HEK293T (cell line): ENCODE data around the gene ACTR10.
A peak's percentile ranks its signal among the peaks of the same experiment; 100 is the strongest.

Experiments used
- CTCF ChIA-PET: fragments of 350-600 bp; formaldehyde crosslinking; extraction: SDS; loops from one replicate; lab custom pipeline; 2021; ENCODE audit warnings: antibody characterized with exemption, inconsistent platforms; lab: Yijun Ruan, JAX
- POLR2A ChIA-PET: fragments of 350-600 bp; formaldehyde crosslinking; extraction: SDS; loops from one replicate; lab custom pipeline; 2020; ENCODE audit warnings: antibody characterized with exemption, inconsistent platforms; lab: Yijun Ruan, JAX
- DNase-seq: peaks from one replicate; pipeline ENCODE4 v3.0.0; 2012; ENCODE audit warnings: mixed read lengths; ENCODE audit errors: extremely low spot score
- ARNT ChIP-seq: fragments of 450-650 bp; IDR thresholded peaks from 2 replicates; pipeline ENCODE4 v1.6.1; 2017; ENCODE audit warnings: mild to moderate bottlenecking
- BHLHE40 ChIP-seq: fragments of 450-650 bp; IDR thresholded peaks from 2 replicates; pipeline ENCODE4 v1.6.1; 2016; ENCODE audit warnings: mild to moderate bottlenecking, moderate library complexity, borderline replicate concordance
- CTBP1 ChIP-seq: fragments of 450-650 bp; IDR thresholded peaks from 2 replicates; pipeline ENCODE4 v1.6.1; 2016; ENCODE audit warnings: borderline replicate concordance
- ELF4 ChIP-seq: fragments of 450-650 bp; IDR thresholded peaks from 2 replicates; pipeline ENCODE4 v1.6.1; 2017; ENCODE audit warnings: antibody characterized with exemption
- FOXA1 ChIP-seq: fragments of 450-650 bp; IDR thresholded peaks from 2 replicates; pipeline ENCODE4 v1.6.1; 2016; ENCODE audit warnings: mild to moderate bottlenecking
- FOXK2 ChIP-seq: fragments of 450-650 bp; IDR thresholded peaks from 2 replicates; pipeline ENCODE4 v1.6.1; 2016; ENCODE audit warnings: mild to moderate bottlenecking
- FOXM1 ChIP-seq: fragments of 450-650 bp; IDR thresholded peaks from 2 replicates; pipeline ENCODE4 v1.6.1; 2017; ENCODE audit warnings: mild to moderate bottlenecking, borderline replicate concordance
- HDGF ChIP-seq: fragments of 450-650 bp; IDR thresholded peaks from 2 replicates; pipeline ENCODE4 v1.6.1; 2017; ENCODE audit warnings: antibody characterized with exemption, borderline replicate concordance
- L3MBTL2 ChIP-seq: fragments of 450-650 bp; conservative IDR thresholded peaks from 2 replicates; pipeline ENCODE4 v1.6.1; 2016; ENCODE audit warnings: mild to moderate bottlenecking
- LEF1 ChIP-seq: fragments of 450-650 bp; IDR thresholded peaks from 2 replicates; pipeline ENCODE4 v1.6.1; 2017; ENCODE audit warnings: mild to moderate bottlenecking, borderline replicate concordance
- NFRKB ChIP-seq: fragments of 450-650 bp; IDR thresholded peaks from 2 replicates; pipeline ENCODE4 v1.6.1; 2016; ENCODE audit warnings: mild to moderate bottlenecking, moderate library complexity
- PKNOX1 ChIP-seq: fragments of 450-650 bp; IDR thresholded peaks from 2 replicates; pipeline ENCODE4 v1.6.1; 2016
- SP1 ChIP-seq: fragments of 450-650 bp; IDR thresholded peaks from 2 replicates; pipeline ENCODE4 v1.6.1; 2017
- SUZ12 ChIP-seq: fragments of 450-650 bp; IDR thresholded peaks from 2 replicates; pipeline ENCODE4 v1.6.1; 2016; ENCODE audit warnings: mild to moderate bottlenecking
- TARDBP ChIP-seq: fragments of 450-650 bp; IDR thresholded peaks from 2 replicates; pipeline ENCODE4 v1.6.1; 2016
- ZNF384 ChIP-seq: fragments of 450-650 bp; IDR thresholded peaks from 2 replicates; pipeline ENCODE4 v1.6.1; 2016

ACTR10 gene

GRCh38 chr14:58167057-58167456 is 32.9 kb upstream of the ACTR10 start:
- CTCF ChIA-PET, result interaction anchor here (0.5 kb wide), 1 partner anchor 20 kb away, joined by 4 read pairs; no protein-coding TSS in a partner anchor
- no peak for DNase-seq
- POLR2A ChIA-PET, result no interaction called here
- TF ChIP-seq SUZ12, result no peak
- no peak for TF ChIP-seq NFRKB
- no peak for TF ChIP-seq BHLHE40
- TF ChIP-seq SP1, result no peak

DNA sequence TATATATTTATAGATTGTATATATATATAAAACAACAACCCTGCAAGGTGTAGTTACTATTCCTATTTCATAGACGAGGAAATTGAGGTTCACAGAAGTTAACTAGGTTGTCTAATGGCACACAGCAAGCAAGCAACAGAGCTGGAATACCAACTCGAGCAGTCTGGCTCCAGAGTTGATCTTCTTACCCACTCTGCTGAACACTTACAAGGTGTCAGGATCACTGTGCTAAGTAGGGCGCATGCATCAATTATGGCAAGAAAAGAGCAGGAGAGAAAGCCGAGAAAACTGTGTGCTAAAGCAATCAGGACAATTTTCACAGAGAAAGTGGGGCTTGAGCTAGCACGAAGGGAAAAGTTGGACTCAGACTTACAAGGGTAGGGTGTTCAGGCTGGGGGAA is 32.1 kb upstream of the ACTR10 start:
- DNase-seq, result no peak
- TF ChIP-seq TARDBP (no peak), FOXA1 (no peak), ZNF384 (no peak), LEF1 (no peak), PKNOX1 (no peak), ARNT (no peak), ELF4 (no peak), FOXM1 (no peak), SP1 (no peak), L3MBTL2 (no peak), SUZ12 (no peak), NFRKB (no peak), HDGF (no peak), BHLHE40 (no peak), FOXK2 (no peak), CTBP1 (no peak)
- POLR2A ChIA-PET, result no interaction called here
- CTCF ChIA-PET, result interaction anchor here (0.6 to 0.7 kb wide), 3 partner anchors 14 to 55 kb away, joined by 3 to 4 read pairs (median 4); no protein-coding TSS in a partner anchor

DNA sequence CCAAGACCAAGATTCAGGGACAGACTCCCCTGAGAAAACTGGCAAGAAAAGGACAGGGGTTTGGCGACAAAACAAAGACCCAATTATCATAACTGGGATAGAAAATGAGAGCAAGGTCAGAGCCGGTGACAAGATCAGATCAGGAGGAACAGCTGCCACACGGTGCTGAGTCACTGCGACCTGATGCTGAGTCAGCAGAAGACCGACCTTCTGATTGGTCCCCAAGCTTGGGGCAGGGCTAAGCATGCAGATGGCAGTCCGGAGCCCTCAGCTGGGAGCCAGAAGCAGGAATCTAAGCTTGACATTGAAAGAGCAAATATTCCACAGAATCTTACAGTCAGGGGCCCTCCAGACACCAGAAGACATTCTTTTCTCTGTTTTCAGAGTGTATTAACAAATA is 28.9 kb upstream of the ACTR10 start:
- no peak for TF ChIP-seq TARDBP
- no peak for TF ChIP-seq BHLHE40
- no peak for TF ChIP-seq ELF4
- TF ChIP-seq ZNF384, result no peak
- TF ChIP-seq LEF1, result no peak
- no peak for TF ChIP-seq SUZ12
- TF ChIP-seq PKNOX1, result no peak
- no peak for TF ChIP-seq NFRKB
- no peak for TF ChIP-seq ARNT
- TF ChIP-seq SP1, result no peak
- no peak for TF ChIP-seq FOXM1
- no peak for TF ChIP-seq FOXA1
- no peak for TF ChIP-seq CTBP1
- no peak for TF ChIP-seq FOXK2
- no peak for TF ChIP-seq HDGF
- no peak for TF ChIP-seq L3MBTL2
- DNase-seq, result peak; percentile 89
- ChIA-PET CTCF (interaction anchor here (0.6 kb wide), 1 partner anchor 1198 kb away, joined by 3 read pairs; no protein-coding TSS in a partner anchor), POLR2A (no interaction called here)

- ChIA-PET CTCF (no interaction called here), POLR2A (interaction anchor here (1.1 kb wide), 1 partner anchor 23 kb away, joined by 4 read pairs; the partner anchor contains the start of gene ACTR10)
- no peak for TF ChIP-seq NFRKB
- TF ChIP-seq L3MBTL2, result no peak
- TF ChIP-seq CTBP1, result no peak
- TF ChIP-seq HDGF, result no peak
- TF ChIP-seq LEF1, result no peak
- TF ChIP-seq SP1, result no peak
- TF ChIP-seq FOXA1, result no peak
- TF ChIP-seq ARNT, result no peak
- TF ChIP-seq FOXK2, result no peak
- DNase-seq, result no peak
Measured at GRCh38 chr14:58177125-58177524, 22.8 kb upstream of the ACTR10 start.

DNA sequence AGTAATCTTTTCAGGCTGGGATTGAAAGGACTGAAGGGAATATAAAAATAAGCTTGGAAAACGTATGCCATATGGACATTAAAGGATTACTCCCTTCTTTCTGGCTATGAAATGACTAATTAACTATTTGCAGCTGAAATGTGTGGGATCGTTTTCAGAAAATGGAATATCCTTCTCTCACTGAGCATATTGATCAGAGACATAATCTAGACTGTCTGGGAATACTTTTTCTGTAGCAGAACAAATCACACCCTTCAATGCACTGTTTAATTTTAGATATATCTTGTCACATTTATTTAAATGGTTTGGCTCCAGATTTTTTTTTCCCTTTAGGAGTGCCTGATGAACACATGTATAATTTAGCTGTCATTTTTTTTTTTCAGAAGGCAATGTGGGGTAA is 10.8 kb upstream of the ACTR10 start:
- TF ChIP-seq ARNT, result no peak
- no peak for TF ChIP-seq ZNF384
- TF ChIP-seq ELF4, result no peak
- TF ChIP-seq FOXM1, result no peak
- no peak for TF ChIP-seq FOXA1
- TF ChIP-seq L3MBTL2, result no peak
- no peak for TF ChIP-seq PKNOX1
- TF ChIP-seq LEF1, result no peak
- TF ChIP-seq SP1, result no peak
- TF ChIP-seq BHLHE40, result no peak
- TF ChIP-seq TARDBP, result no peak
- no peak for TF ChIP-seq FOXK2
- TF ChIP-seq SUZ12, result no peak
- TF ChIP-seq CTBP1, result no peak
- TF ChIP-seq NFRKB, result no peak
- no peak for TF ChIP-seq HDGF
- DNase-seq, result no peak
- POLR2A ChIA-PET, result no interaction called here
- CTCF ChIA-PET, result no interaction called here

DNA sequence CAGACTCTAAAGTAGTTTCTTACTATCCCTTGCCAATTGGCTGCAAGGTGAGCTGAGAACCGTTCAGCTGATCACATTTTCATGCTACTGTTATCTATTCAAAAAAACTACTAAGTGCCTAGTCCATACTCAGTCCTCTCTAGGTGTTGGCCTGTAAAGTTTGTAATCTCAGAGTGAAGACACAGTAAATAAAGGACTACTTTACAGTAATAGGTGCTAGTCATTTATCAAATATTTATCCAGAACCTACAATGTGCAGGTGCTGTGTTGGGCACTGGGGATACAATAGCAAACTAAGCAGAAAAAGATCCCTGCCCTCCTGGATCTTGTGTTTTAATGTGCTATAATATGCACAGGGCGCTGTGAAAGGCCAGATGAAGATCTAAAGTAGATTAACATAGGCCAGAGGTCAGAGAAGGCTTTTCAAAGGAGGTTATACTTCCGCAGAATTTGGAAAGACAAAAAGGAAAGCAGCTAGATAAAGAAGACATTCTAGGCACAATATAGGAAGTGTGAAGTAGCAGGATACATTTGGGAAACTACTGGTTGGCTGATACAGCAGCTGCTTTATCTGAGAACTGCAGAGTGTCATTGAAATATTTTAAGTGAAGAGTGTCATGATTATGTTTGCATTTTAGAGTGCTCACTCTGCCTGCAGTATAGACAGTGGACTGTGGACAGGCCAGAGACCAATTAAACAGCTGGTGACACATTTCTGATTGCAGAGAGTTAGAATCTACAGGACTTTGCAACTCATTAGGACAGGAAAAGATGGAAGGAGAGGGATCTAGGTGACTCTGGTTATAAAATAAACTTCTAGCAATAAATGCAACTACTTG is 8.0 kb upstream of the ACTR10 start:
- DNase-seq, result no peak
- TF ChIP-seq ARNT (no peak), HDGF (no peak), TARDBP (no peak), SUZ12 (no peak), PKNOX1 (no peak), FOXA1 (no peak), ELF4 (no peak), L3MBTL2 (no peak), NFRKB (no peak), LEF1 (no peak), FOXM1 (no peak), BHLHE40 (no peak), ZNF384 (no peak), FOXK2 (no peak), CTBP1 (no peak), SP1 (no peak)
- POLR2A ChIA-PET, result interaction anchor here (1.0 kb wide), 1 partner anchor 106 kb away, joined by 3 read pairs; the partner anchor contains the start of gene ARID4A
- CTCF ChIA-PET, result no interaction called here
